ENCODE results near the gene CDR2L.

GRCh38 chr17:74963656-74964055 is 23.8 kb upstream of the CDR2L start:
- TF ChIP-seq POLR2A (IDR thresholded peaks at IDR 0.05) (no peak), POLR2AphosphoS5 (IDR thresholded peaks at IDR 0.05) (no peak), CTCF (IDR thresholded peaks at IDR 0.05) (no peak), EP300 (IDR thresholded peaks at IDR 0.05) (no peak)

All from stomach (tissue), 4 donors.